Gastroesophageal sphincter (tissue), 4 donors: ENCODE measurements around the gene SUCLG2. TPM values are rescaled to one million over a fixed set of nuclear protein-coding genes. Genes with fewer than 3 reads are reported as not detected.
A peak's percentile ranks its signal among the peaks of the same experiment; 100 is the strongest.

ENCODE experiments used
- ATAC-seq: fragments of 150-250 bp; one replicate; pipeline ENCODE4 v1.9.1; 2016; ENCODE audit warnings: mild to moderate bottlenecking, moderate library complexity
- H3K27ac ChIP-seq, 4 donors: fragments of 200-600 bp; sonication (generic) in 3 of 4; 1 replicate in 3 of 4; 2 replicates in 1 of 4; pipeline ENCODE4 v1.5.1; 2016 to 2019
- H3K27me3 ChIP-seq: fragments of 200-600 bp; sonication (generic); one replicate; pipeline ENCODE4 v1.5.1; 2019
- H3K36me3 ChIP-seq, 2 donors: fragments of 200-600 bp; sonication (generic); one replicate each; pipeline ENCODE4 v1.5.1; 2019; ENCODE audit warnings: control low read depth in 1 of 2
- H3K4me1 ChIP-seq, 3 donors: fragments of 200-600 bp; sonication (generic); 1 replicate in 2 of 3; 2 replicates in 1 of 3; pipeline ENCODE4 v1.5.1; 2016 to 2019; ENCODE audit warnings: control low read depth in 2 of 3
- H3K4me3 ChIP-seq, 2 donors: fragments of 200-600 bp; sonication (generic); one replicate each; pipeline ENCODE4 v1.5.1; 2019; ENCODE audit warnings: mild to moderate bottlenecking in 1 of 2, moderate library complexity in 1 of 2
- H3K9me3 ChIP-seq, 3 donors: fragments of 200-600 bp; sonication (generic); one replicate each; pipeline ENCODE4 v1.5.1; 2017 to 2019; ENCODE audit warnings: control low read depth in 2 of 3
- CTCF ChIP-seq, 4 experiments: fragments of 200-600 bp in 2 of 4; fragments of 450-650 bp in 2 of 4; sonication (generic) in 1 of 4; IDR thresholded peaks; one replicate each; pipeline ENCODE4 v1.5.1; 2017 to 2019; ENCODE audit warnings: antibody characterized with exemption in 4 of 4, mild to moderate bottlenecking in 2 of 4, moderate library complexity in 2 of 4
- EP300 ChIP-seq: sonication (generic); formaldehyde crosslinking; IDR thresholded peaks from one replicate; pipeline ENCODE4 v1.6.1; 2017; ENCODE audit warnings: antibody characterized with exemption, mild to moderate bottlenecking
- POLR2A ChIP-seq, 2 donors: fragments of 450-650 bp; IDR thresholded peaks; one replicate each; pipeline ENCODE4 v1.6.1; 2017; ENCODE audit warnings: antibody characterized with exemption in 2 of 2, mild to moderate bottlenecking in 2 of 2, moderate library complexity in 1 of 2
- POLR2AphosphoS5 ChIP-seq: sonication (generic); formaldehyde crosslinking; IDR thresholded peaks from one replicate; pipeline ENCODE4 v1.6.1; 2017; ENCODE audit warnings: antibody characterized with exemption
- WGBS, 2 donors: methylation state at CpG; one replicate each; pipeline ENCODE4 v1.1.5; 2018; ENCODE audit warnings: low coverage in 1 of 2; 5-methylcytosine and 5-hydroxymethylcytosine counted together
- total RNA-seq, 4 donors: library from RNA; depleted of rRNA; stranded (reverse); fragments of >200 nt; gene quantifications; one replicate each; pipeline ENCODE4 v1.1.0, GENCODE V29; 2016

Gene SUCLG2
- 10 to 100 TPM; 53.3 to 79.4 (median 69.8) TPM for total RNA-seq

- H3K27ac ChIP-seq, result peak within 1 kb of the TSS; percentile 72 to 99 (median 95)
- no peaks in the 10 kb centered on the region for H3K27me3 ChIP-seq
- ATAC-seq, result peak; percentile 98
- WGBS, 2 donors, result 0 to 2% methylated on average over 3 to 11 of the region's 66 CpGs
- peak within 1 kb of the TSS; percentile 67 to 97 for H3K4me3 ChIP-seq
- H3K36me3 ChIP-seq, result no peaks in the 10 kb centered on the region
- peaks cover 0 to 55% (median 14%) of the 10 kb centered on the region in 3 donors for H3K4me1 ChIP-seq
- TF ChIP-seq CTCF (IDR thresholded peaks at IDR 0.05) (no peak), POLR2A (IDR thresholded peaks at IDR 0.05) (peak; percentile 48 to 59), EP300 (no peak), POLR2AphosphoS5 (peak; percentile 47)
- no peaks in the 10 kb centered on the region for H3K9me3 ChIP-seq
Measured at GRCh38 chr3:67654099-67654843, at the start of gene SUCLG2. Gene SUCLG2, minus strand, starts transcription at chr3:67654612. Its CDS starts 26 bp downstream, at chr3:67654586.

GRCh38 chr3:67700596-67700995, 46.2 kb upstream of the SUCLG2 start:
- 99 to 100% methylated on average over 4 of the region's 4 CpGs for WGBS, 2 donors
- Histone ChIP-seq H3K27ac (no peak overlapping the region), H3K36me3 (no peaks in the 10 kb centered on the region), H3K27me3 (no peaks in the 10 kb centered on the region), H3K4me3 (no peak overlapping the region), H3K4me1 (no peaks in the 10 kb centered on the region), H3K9me3 (no peaks in the 10 kb centered on the region)
- no peak for TF ChIP-seq CTCF (IDR thresholded peaks at IDR 0.05)
- no peak for TF ChIP-seq POLR2A (IDR thresholded peaks at IDR 0.05)
- TF ChIP-seq EP300, result no peak
- no peak for TF ChIP-seq POLR2AphosphoS5
- ATAC-seq, result no peak

GRCh38 chr3:67699882-67700281, 45.5 kb upstream of the SUCLG2 start:
- TF ChIP-seq CTCF (IDR thresholded peaks at IDR 0.05) (no peak), POLR2AphosphoS5 (no peak), POLR2A (IDR thresholded peaks at IDR 0.05) (no peak), EP300 (no peak)
- H3K9me3 ChIP-seq, result no peaks in the 10 kb centered on the region
- 82% methylated on average over 5 of the region's 5 CpGs for WGBS, 2 donors
- H3K27ac ChIP-seq, result no peak overlapping the region
- no peak overlapping the region for H3K4me3 ChIP-seq
- ATAC-seq, result no peak
- no peaks in the 10 kb centered on the region for H3K27me3 ChIP-seq
- no peaks in the 10 kb centered on the region for H3K4me1 ChIP-seq
- H3K36me3 ChIP-seq, result no peaks in the 10 kb centered on the region

- no peaks in the 10 kb centered on the region for H3K36me3 ChIP-seq
- H3K27me3 ChIP-seq, result no peaks in the 10 kb centered on the region
- no peaks in the 10 kb centered on the region for H3K9me3 ChIP-seq
- no peak overlapping the region for H3K27ac ChIP-seq
- ATAC-seq, result no peak
- H3K4me3 ChIP-seq, result no peak overlapping the region
- TF ChIP-seq POLR2A (IDR thresholded peaks at IDR 0.05) (no peak), EP300 (no peak), CTCF (IDR thresholded peaks at IDR 0.05) (no peak), POLR2AphosphoS5 (no peak)
- WGBS, 2 donors, result 58 to 62% methylated on average over 3 to 4 of the region's 4 CpGs
- H3K4me1 ChIP-seq, result no peaks in the 10 kb centered on the region
Measured at GRCh38 chr3:67692621-67693020, 38.2 kb upstream of the SUCLG2 start.

GRCh38 chr3:67691926-67692325, 37.5 kb upstream of the SUCLG2 start:
- H3K36me3 ChIP-seq, result no peaks in the 10 kb centered on the region
- H3K27ac ChIP-seq, result no peak overlapping the region
- TF ChIP-seq EP300, result no peak
- TF ChIP-seq POLR2A (IDR thresholded peaks at IDR 0.05), result no peak
- TF ChIP-seq CTCF (IDR thresholded peaks at IDR 0.05), result no peak
- no peak for TF ChIP-seq POLR2AphosphoS5
- H3K9me3 ChIP-seq, result no peaks in the 10 kb centered on the region
- 88 to 100% methylated on average over 1 of the region's 1 CpG for WGBS, 2 donors
- H3K4me3 ChIP-seq, result no peak overlapping the region
- no peaks in the 10 kb centered on the region for H3K27me3 ChIP-seq
- ATAC-seq, result no peak
- H3K4me1 ChIP-seq, result no peaks in the 10 kb centered on the region
